Tibial nerve (tissue), 4 donors: Measurements from ENCODE around the gene MAD2L2. TPM values are rescaled to one million over a fixed set of nuclear protein-coding genes. Genes with fewer than 3 reads are reported as not detected.

Experiments used
- DNase-seq, 2 donors: peaks; one replicate each; pipeline ENCODE4 v3.0.0-alpha.2; 2019; ENCODE audit warnings: low spot score in 2 of 2
- H3K27ac ChIP-seq, 4 donors: fragments of 200-600 bp; sonication (generic) in 3 of 4; one replicate each; pipeline ENCODE4 v1.5.1; 2017 to 2019; ENCODE audit warnings: mild to moderate bottlenecking in 1 of 4
- H3K27me3 ChIP-seq, 2 donors: fragments of 200-600 bp; sonication (generic) in 1 of 2; one replicate each; pipeline versions ENCODE4 v1.5.1 to v1.6.0; 2017 to 2019
- H3K36me3 ChIP-seq, 3 donors: fragments of 200-600 bp; sonication (generic); one replicate each; pipeline ENCODE4 v1.5.1; 2018 to 2019
- H3K4me1 ChIP-seq, 4 donors: fragments of 200-600 bp; sonication (generic) in 3 of 4; one replicate each; pipeline ENCODE4 v1.5.1; 2017 to 2019
- H3K4me3 ChIP-seq, 4 donors: fragments of 200-600 bp; sonication (generic) in 3 of 4; one replicate each; pipeline ENCODE4 v1.5.1; 2017 to 2019; ENCODE audit warnings: mild to moderate bottlenecking in 1 of 4, moderate library complexity in 1 of 4
- H3K9me3 ChIP-seq, 4 donors: fragments of 200-600 bp; sonication (generic) in 3 of 4; one replicate each; pipeline ENCODE4 v1.5.1; 2017 to 2019
- CTCF ChIP-seq, 5 experiments: fragments of 200-600 bp in 3 of 5; fragments of 450-650 bp in 2 of 5; sonication (generic) in 3 of 5; IDR thresholded peaks; one replicate each; pipeline ENCODE4 v1.5.1; 2016 to 2019; ENCODE audit warnings: antibody characterized with exemption in 5 of 5, mild to moderate bottlenecking in 3 of 5, moderate library complexity in 2 of 5
- EP300 ChIP-seq, 2 donors: sonication (generic); formaldehyde crosslinking; IDR thresholded peaks; one replicate each; pipeline ENCODE4 v1.6.1; 2017; ENCODE audit warnings: antibody characterized with exemption in 2 of 2, mild to moderate bottlenecking in 1 of 2
- POLR2A ChIP-seq, 2 donors: fragments of 450-650 bp; IDR thresholded peaks; one replicate each; pipeline ENCODE4 v1.6.1; 2017; ENCODE audit warnings: antibody characterized with exemption in 2 of 2, mild to moderate bottlenecking in 2 of 2, moderate library complexity in 2 of 2
- WGBS, 2 donors: methylation state at CpG; one replicate each; pipeline ENCODE4 v1.1.5; 2018; 5-methylcytosine and 5-hydroxymethylcytosine counted together
- total RNA-seq, 4 donors: library from RNA; depleted of rRNA; stranded (reverse); fragments of >200 nt; gene quantifications; one replicate each; pipeline ENCODE4 v1.1.0, GENCODE V29; 2016

MAD2L2 gene
- total RNA-seq, 4 donors from 2014 or later: 28.2 to 56.1 (median 32.3) TPM

GRCh38 chr1:11704691-11705475 lies 23.9 kb upstream of the MAD2L2 start:
- no peak overlapping the region for H3K4me3 ChIP-seq
- 46 to 54% methylated on average over 18 to 19 of the region's 22 CpGs for WGBS, 2 donors
- no peak for TF ChIP-seq POLR2A (IDR thresholded peaks at IDR 0.05)
- no peak for TF ChIP-seq EP300 (IDR thresholded peaks at IDR 0.05)
- no peak for TF ChIP-seq CTCF (IDR thresholded peaks at IDR 0.05)
- peak overlapping the region in 2 of 4 donors; percentile 75 to 76 for H3K27ac ChIP-seq
- no peaks in the 10 kb centered on the region for H3K9me3 ChIP-seq
- no peak for DNase-seq
- peaks cover 0 to 28% of the 10 kb centered on the region in 2 donors for H3K27me3 ChIP-seq
- H3K4me1 ChIP-seq: peaks cover 0 to 49% (median 5%) of the 10 kb centered on the region in 4 donors
- H3K36me3 ChIP-seq: no peaks in the 10 kb centered on the region

- H3K4me3 ChIP-seq: no peak overlapping the region
- DNase-seq: no peak
- H3K9me3 ChIP-seq: no peaks in the 10 kb centered on the region
- 32 to 51% methylated on average over 10 to 11 of the region's 11 CpGs for WGBS, 2 donors
- peak overlapping the region in 2 of 4 donors; percentile 75 to 76 for H3K27ac ChIP-seq
- peaks cover 0 to 28% of the 10 kb centered on the region in 2 donors for H3K27me3 ChIP-seq
- peaks cover 0 to 49% (median 5%) of the 10 kb centered on the region in 4 donors for H3K4me1 ChIP-seq
- TF ChIP-seq POLR2A (IDR thresholded peaks at IDR 0.05) (no peak), CTCF (IDR thresholded peaks at IDR 0.05) (no peak), EP300 (IDR thresholded peaks at IDR 0.05) (no peak)
- H3K36me3 ChIP-seq: no peaks in the 10 kb centered on the region
Observed at GRCh38 chr1:11704194-11704529, 23.2 kb upstream of the MAD2L2 start.

GRCh38 chr1:11703357-11704193 lies 22.6 kb upstream of the MAD2L2 start:
- Histone ChIP-seq H3K4me1 (peaks cover 0 to 49% (median 5%) of the 10 kb centered on the region in 4 donors), H3K9me3 (no peaks in the 10 kb centered on the region), H3K36me3 (no peaks in the 10 kb centered on the region), H3K27ac (peak overlapping the region in 2 of 4 donors; percentile 75 to 76), H3K4me3 (no peak overlapping the region), H3K27me3 (peaks cover 0 to 28% of the 10 kb centered on the region in 2 donors)
- WGBS, 2 donors: 38 to 46% methylated on average over 6 to 8 of the region's 8 CpGs
- TF ChIP-seq EP300 (IDR thresholded peaks at IDR 0.05) (no peak), CTCF (IDR thresholded peaks at IDR 0.05) (no peak), POLR2A (IDR thresholded peaks at IDR 0.05) (no peak)
- DNase-seq: no peak

- peaks cover 0 to 49% (median 3%) of the 10 kb centered on the region in 4 donors for H3K4me1 ChIP-seq
- 68 to 70% methylated on average over 15 of the region's 15 CpGs for WGBS, 2 donors
- no peaks in the 10 kb centered on the region for H3K36me3 ChIP-seq
- peak overlapping the region in 3 of 4 donors; percentile 31 to 78 (median 52) for H3K27ac ChIP-seq
- TF ChIP-seq EP300 (IDR thresholded peaks at IDR 0.05) (no peak), POLR2A (IDR thresholded peaks at IDR 0.05) (no peak), CTCF (IDR thresholded peaks at IDR 0.05) (no peak)
- no peak for DNase-seq
- H3K4me3 ChIP-seq: no peak overlapping the region
- no peaks in the 10 kb centered on the region for H3K9me3 ChIP-seq
- peaks cover 0 to 28% of the 10 kb centered on the region in 2 donors for H3K27me3 ChIP-seq
Observed at GRCh38 chr1:11701981-11702803, 21.2 kb upstream of the MAD2L2 start.
